GM12878 (cell line): Measurements from ENCODE around the gene SMIM14. TPM values are rescaled to one million over a fixed set of nuclear protein-coding genes. Genes with fewer than 3 reads are reported as not detected.

Experiments used
- ATF7 ChIP-seq: fragments of 450-650 bp; IDR thresholded peaks from 2 replicates; pipeline ENCODE4 v1.6.1; 2016; ENCODE audit warnings: low read depth, mild to moderate bottlenecking
- BMI1 ChIP-seq: fragments of 450-650 bp; IDR thresholded peaks from 2 replicates; pipeline ENCODE4 v1.6.1; 2016; ENCODE audit warnings: mild to moderate bottlenecking, moderate library complexity, borderline replicate concordance
- CBX5 ChIP-seq: sonication (generic); IDR thresholded peaks from 2 replicates; pipeline ENCODE4 v1.6.1; 2016; ENCODE audit warnings: low read depth, moderate library complexity, mild to moderate bottlenecking, inconsistent platforms
- DPF2 ChIP-seq: fragments of 450-650 bp; IDR thresholded peaks from 2 replicates; pipeline ENCODE4 v1.6.1; 2017; ENCODE audit warnings: mild to moderate bottlenecking
- FOS ChIP-seq: IDR thresholded peaks from 3 replicates; pipeline ENCODE4 v1.6.1; 2011; ENCODE audit warnings: borderline replicate concordance; ENCODE audit not compliant: insufficient read length; ENCODE audit errors: extremely low read depth
- GATAD2B ChIP-seq: fragments of 450-650 bp; conservative IDR thresholded peaks from 2 replicates; pipeline ENCODE4 v1.6.1; 2017; ENCODE audit warnings: low read depth, mild to moderate bottlenecking, moderate library complexity
- MEF2A ChIP-seq: IDR thresholded peaks from 2 replicates; pipeline ENCODE4 v1.6.1; 2011; ENCODE audit warnings: low read depth, mild to moderate bottlenecking, low read length, moderate library complexity; ENCODE audit not compliant: insufficient read depth
- MXI1 ChIP-seq: fragments of 150-350 bp; IDR thresholded peaks from 2 replicates; pipeline ENCODE4 v1.6.1; 2011; ENCODE audit warnings: low read depth, mild to moderate bottlenecking, inconsistent platforms, low read length, improper control_type of control experiment
- PML ChIP-seq: IDR thresholded peaks from 2 replicates; pipeline ENCODE4 v1.6.1; 2012; ENCODE audit warnings: low read length, inconsistent platforms
- TCF7 ChIP-seq: IDR thresholded peaks from 2 replicates; pipeline ENCODE4 v1.6.1; 2014; ENCODE audit warnings: antibody characterized with exemption, borderline replicate concordance
- polyA plus RNA-seq, 11 experiments: library from polyadenylated mRNA; depleted of rRNA in 4 of 11; unstranded in 6 of 11; stranded (reverse) in 5 of 11; fragments of >200 nt; fragmentation: Nextera tagmentation in 4 of 11; fragmentation: Illumina TruSeq in 1 of 11; extraction: Ambion mirVana in 4 of 11; extraction: Trizol in 1 of 11; gene quantifications; 1 replicate in 1 of 11; 2 replicates in 10 of 11; pipeline versions ENCODE4 v1.2.1 to v1.2.3, GENCODE V29; 2011 to 2016; ENCODE audit warnings: inconsistent platforms in 2 of 11, missing spikeins in 2 of 11, low read depth in 1 of 11
- total RNA-seq, 4 experiments: library from RNA; depleted of rRNA in 3 of 4; stranded (reverse); fragments of >200 nt in 3 of 4; fragmentation: Illumina TruSeq in 1 of 4; extraction: Trizol in 1 of 4; gene quantifications; 2 replicates each; pipeline versions ENCODE4 v1.2.1 to v1.2.3, GENCODE V29; 2013 to 2021
- TF ChIP-seq, protein P1 (sequence below): fragments of 450-650 bp; IDR thresholded peaks from 2 replicates; pipeline ENCODE4 v1.6.1; 2017; ENCODE audit warnings: low read depth, mild to moderate bottlenecking, moderate library complexity
- TF ChIP-seq, protein P2 (sequence below): IDR thresholded peaks from 2 replicates; pipeline ENCODE4 v1.6.1; 2011; ENCODE audit warnings: low read depth, mild to moderate bottlenecking, low read length, moderate library complexity, borderline replicate concordance; ENCODE audit errors: extremely low read depth
- TF ChIP-seq, protein P3 (sequence below): IDR thresholded peaks from 2 replicates; pipeline ENCODE4 v1.6.1; 2012; ENCODE audit warnings: low read depth, low read length, improper control_type of control experiment
- TF ChIP-seq, protein P4 (sequence below): fragments of 450-650 bp; IDR thresholded peaks from 2 replicates; pipeline ENCODE4 v1.6.1; 2017; ENCODE audit warnings: antibody characterized with exemption, mild to moderate bottlenecking, moderate library complexity
- TF ChIP-seq, protein P5 (sequence below): IDR thresholded peaks from 2 replicates; pipeline ENCODE4 v1.6.1; 2012; ENCODE audit warnings: low read depth, low read length, improper control_type of control experiment
- TF ChIP-seq, protein P6 (sequence below): fragments of 450-650 bp; IDR thresholded peaks from 2 replicates; pipeline ENCODE4 v1.6.1; 2014; ENCODE audit warnings: mild to moderate bottlenecking
- TF ChIP-seq, protein P7 (sequence below): fragments of 450-650 bp; formaldehyde crosslinking; IDR thresholded peaks from 2 replicates; pipeline ENCODE4 v1.4.0; 2020; ENCODE audit warnings: mild to moderate bottlenecking, moderate library complexity

SMIM14 gene
- total and polyA plus RNA-seq, 10 of the 15 experiments (the other 5 are each of a cell fraction or from before 2014, with no cell fraction given): 125 to 671 (median 188) TPM

DNA sequence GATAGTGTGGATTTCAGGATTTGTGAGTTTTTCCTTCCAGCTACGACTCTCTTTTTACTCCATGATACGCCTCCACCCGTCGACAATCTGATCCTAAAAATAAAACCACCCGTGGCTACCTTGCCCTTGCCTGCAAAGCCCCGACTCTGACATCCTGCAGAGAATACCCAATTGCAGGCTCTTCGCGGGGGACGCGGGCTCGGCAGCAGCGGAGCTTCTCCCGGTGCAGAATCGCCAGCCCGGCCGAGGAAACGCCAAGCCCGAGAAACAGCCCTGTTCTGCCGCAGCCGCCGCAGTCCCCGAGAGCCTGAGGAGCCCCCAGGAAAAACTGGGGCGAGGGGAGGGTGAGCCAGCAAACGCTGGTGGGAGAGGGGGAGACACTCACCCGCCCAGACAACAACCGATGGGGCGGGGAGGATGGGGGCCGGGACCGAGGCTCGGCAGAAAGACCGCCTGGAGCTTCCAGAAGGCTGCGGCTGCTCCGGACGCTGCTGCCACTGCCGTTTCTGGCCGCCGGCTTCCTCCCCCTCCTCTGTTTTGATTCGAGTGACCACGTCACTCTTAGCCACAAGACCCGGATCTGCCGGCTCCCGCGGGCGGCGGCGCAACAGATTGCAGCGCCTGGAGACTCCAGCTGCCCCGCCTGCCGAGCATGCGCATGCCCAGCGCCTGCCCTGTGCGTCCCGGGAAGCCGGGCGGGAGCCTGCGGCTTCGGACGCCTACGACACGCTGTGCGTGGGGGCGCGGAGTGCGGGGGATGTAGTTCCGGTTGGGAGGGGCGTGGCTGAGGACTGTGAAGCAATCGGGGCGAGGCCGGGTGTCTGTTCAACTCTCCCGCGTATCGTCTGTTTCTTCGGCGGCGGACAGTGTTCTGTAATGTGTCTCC is at the start of gene SMIM14 (continued):
- TF ChIP-seq, protein P1, sequence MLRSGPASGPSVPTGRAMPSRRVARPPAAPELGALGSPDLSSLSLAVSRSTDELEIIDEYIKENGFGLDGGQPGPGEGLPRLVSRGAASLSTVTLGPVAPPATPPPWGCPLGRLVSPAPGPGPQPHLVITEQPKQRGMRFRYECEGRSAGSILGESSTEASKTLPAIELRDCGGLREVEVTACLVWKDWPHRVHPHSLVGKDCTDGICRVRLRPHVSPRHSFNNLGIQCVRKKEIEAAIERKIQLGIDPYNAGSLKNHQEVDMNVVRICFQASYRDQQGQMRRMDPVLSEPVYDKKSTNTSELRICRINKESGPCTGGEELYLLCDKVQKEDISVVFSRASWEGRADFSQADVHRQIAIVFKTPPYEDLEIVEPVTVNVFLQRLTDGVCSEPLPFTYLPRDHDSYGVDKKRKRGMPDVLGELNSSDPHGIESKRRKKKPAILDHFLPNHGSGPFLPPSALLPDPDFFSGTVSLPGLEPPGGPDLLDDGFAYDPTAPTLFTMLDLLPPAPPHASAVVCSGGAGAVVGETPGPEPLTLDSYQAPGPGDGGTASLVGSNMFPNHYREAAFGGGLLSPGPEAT: peak; percentile 72; the same call in 1 of the 2 replicates
- TF ChIP-seq, protein P2, sequence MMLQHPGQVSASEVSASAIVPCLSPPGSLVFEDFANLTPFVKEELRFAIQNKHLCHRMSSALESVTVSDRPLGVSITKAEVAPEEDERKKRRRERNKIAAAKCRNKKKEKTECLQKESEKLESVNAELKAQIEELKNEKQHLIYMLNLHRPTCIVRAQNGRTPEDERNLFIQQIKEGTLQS: no peak
- TF ChIP-seq MEF2A (peak; percentile 65), BMI1 (no peak), DPF2 (peak; percentile 80), CBX5 (no peak; the same call in 1 of the 2 replicates), FOS (no peak), MXI1 (peak; percentile 83; the same call in 1 of the 2 replicates), ATF7 (peak; percentile 67), TCF7 (no peak), PML (peak; percentile 90; the same call in 1 of the 2 replicates), GATAD2B (peak; percentile 86; the same call in 1 of the 2 replicates)
- TF ChIP-seq, protein P3, sequence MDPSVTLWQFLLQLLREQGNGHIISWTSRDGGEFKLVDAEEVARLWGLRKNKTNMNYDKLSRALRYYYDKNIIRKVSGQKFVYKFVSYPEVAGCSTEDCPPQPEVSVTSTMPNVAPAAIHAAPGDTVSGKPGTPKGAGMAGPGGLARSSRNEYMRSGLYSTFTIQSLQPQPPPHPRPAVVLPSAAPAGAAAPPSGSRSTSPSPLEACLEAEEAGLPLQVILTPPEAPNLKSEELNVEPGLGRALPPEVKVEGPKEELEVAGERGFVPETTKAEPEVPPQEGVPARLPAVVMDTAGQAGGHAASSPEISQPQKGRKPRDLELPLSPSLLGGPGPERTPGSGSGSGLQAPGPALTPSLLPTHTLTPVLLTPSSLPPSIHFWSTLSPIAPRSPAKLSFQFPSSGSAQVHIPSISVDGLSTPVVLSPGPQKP: peak; percentile 79
- TF ChIP-seq, protein P4, sequence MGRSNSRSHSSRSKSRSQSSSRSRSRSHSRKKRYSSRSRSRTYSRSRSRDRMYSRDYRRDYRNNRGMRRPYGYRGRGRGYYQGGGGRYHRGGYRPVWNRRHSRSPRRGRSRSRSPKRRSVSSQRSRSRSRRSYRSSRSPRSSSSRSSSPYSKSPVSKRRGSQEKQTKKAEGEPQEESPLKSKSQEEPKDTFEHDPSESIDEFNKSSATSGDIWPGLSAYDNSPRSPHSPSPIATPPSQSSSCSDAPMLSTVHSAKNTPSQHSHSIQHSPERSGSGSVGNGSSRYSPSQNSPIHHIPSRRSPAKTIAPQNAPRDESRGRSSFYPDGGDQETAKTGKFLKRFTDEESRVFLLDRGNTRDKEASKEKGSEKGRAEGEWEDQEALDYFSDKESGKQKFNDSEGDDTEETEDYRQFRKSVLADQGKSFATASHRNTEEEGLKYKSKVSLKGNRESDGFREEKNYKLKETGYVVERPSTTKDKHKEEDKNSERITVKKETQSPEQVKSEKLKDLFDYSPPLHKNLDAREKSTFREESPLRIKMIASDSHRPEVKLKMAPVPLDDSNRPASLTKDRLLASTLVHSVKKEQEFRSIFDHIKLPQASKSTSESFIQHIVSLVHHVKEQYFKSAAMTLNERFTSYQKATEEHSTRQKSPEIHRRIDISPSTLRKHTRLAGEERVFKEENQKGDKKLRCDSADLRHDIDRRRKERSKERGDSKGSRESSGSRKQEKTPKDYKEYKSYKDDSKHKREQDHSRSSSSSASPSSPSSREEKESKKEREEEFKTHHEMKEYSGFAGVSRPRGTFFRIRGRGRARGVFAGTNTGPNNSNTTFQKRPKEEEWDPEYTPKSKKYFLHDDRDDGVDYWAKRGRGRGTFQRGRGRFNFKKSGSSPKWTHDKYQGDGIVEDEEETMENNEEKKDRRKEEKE: no peak
- TF ChIP-seq, protein P5, sequence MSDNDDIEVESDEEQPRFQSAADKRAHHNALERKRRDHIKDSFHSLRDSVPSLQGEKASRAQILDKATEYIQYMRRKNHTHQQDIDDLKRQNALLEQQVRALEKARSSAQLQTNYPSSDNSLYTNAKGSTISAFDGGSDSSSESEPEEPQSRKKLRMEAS: peak; percentile 72
- TF ChIP-seq, protein P6, sequence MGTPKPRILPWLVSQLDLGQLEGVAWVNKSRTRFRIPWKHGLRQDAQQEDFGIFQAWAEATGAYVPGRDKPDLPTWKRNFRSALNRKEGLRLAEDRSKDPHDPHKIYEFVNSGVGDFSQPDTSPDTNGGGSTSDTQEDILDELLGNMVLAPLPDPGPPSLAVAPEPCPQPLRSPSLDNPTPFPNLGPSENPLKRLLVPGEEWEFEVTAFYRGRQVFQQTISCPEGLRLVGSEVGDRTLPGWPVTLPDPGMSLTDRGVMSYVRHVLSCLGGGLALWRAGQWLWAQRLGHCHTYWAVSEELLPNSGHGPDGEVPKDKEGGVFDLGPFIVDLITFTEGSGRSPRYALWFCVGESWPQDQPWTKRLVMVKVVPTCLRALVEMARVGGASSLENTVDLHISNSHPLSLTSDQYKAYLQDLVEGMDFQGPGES: no peak
- TF ChIP-seq, protein P7, sequence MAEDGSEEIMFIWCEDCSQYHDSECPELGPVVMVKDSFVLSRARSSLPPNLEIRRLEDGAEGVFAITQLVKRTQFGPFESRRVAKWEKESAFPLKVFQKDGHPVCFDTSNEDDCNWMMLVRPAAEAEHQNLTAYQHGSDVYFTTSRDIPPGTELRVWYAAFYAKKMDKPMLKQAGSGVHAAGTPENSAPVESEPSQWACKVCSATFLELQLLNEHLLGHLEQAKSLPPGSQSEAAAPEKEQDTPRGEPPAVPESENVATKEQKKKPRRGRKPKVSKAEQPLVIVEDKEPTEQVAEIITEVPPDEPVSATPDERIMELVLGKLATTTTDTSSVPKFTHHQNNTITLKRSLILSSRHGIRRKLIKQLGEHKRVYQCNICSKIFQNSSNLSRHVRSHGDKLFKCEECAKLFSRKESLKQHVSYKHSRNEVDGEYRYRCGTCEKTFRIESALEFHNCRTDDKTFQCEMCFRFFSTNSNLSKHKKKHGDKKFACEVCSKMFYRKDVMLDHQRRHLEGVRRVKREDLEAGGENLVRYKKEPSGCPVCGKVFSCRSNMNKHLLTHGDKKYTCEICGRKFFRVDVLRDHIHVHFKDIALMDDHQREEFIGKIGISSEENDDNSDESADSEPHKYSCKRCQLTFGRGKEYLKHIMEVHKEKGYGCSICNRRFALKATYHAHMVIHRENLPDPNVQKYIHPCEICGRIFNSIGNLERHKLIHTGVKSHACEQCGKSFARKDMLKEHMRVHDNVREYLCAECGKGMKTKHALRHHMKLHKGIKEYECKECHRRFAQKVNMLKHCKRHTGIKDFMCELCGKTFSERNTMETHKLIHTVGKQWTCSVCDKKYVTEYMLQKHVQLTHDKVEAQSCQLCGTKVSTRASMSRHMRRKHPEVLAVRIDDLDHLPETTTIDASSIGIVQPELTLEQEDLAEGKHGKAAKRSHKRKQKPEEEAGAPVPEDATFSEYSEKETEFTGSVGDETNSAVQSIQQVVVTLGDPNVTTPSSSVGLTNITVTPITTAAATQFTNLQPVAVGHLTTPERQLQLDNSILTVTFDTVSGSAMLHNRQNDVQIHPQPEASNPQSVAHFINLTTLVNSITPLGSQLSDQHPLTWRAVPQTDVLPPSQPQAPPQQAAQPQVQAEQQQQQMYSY (CRISPR knock-in tag): no peak
